GM12875 (cell line): ENCODE data around the gene ZNF335.

Experiments used
- H3K4me3 ChIP-seq: one replicate; pipeline ENCODE4 v1.5.1; 2011; ENCODE audit warnings: low read depth, low read length, control low read depth
- TF ChIP-seq, protein P1 (sequence below): IDR thresholded peaks from 2 replicates; pipeline ENCODE4 v1.5.1; 2011; ENCODE audit warnings: low read depth, mild to moderate bottlenecking, control low read depth, inconsistent platforms, low read length, moderate library complexity, borderline replicate concordance; ENCODE audit not compliant: insufficient read depth

ZNF335 gene

DNA sequence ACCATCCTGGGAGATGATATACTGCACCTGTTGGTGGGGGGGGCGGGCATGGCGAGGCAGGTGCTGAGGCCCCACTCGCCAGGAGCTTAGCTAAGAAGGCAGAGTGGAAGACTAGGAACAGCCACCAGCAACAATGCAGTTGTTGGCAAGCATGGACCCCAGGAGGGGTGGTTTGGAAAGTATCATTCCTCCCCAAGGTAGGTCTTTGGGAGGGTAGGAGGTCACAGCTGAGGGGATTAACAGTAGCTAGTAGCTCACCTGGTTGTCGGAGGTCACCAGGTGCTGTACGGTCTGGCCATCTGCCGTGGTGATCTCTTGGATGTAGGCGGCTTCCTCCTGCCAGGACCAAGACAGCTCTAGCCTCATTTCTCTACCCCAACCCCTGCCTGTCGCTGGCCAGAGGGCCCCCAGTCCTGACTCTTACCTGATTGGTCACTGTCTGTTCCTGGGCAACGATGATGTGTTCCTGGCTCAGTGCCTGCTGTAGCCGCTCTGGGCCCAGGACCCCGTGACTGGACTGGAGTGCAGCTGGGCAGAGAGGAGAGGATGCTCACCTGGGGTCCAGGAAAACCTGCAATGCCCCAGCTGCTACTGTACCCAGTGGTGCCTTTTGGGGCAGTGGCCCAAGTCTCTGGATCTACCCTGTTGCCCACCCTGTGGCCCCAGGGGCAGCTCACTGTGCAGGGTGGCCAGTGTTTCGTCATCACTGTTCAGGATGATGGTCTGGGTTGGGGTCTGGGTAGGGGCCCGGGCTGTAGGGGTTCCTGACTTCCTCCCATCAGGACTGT lies 22.3 kb downstream of the ZNF335 start:
- H3K4me3 ChIP-seq, result no peak overlapping the region
- TF ChIP-seq, protein P1, sequence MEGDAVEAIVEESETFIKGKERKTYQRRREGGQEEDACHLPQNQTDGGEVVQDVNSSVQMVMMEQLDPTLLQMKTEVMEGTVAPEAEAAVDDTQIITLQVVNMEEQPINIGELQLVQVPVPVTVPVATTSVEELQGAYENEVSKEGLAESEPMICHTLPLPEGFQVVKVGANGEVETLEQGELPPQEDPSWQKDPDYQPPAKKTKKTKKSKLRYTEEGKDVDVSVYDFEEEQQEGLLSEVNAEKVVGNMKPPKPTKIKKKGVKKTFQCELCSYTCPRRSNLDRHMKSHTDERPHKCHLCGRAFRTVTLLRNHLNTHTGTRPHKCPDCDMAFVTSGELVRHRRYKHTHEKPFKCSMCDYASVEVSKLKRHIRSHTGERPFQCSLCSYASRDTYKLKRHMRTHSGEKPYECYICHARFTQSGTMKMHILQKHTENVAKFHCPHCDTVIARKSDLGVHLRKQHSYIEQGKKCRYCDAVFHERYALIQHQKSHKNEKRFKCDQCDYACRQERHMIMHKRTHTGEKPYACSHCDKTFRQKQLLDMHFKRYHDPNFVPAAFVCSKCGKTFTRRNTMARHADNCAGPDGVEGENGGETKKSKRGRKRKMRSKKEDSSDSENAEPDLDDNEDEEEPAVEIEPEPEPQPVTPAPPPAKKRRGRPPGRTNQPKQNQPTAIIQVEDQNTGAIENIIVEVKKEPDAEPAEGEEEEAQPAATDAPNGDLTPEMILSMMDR, result no peak

DNA sequence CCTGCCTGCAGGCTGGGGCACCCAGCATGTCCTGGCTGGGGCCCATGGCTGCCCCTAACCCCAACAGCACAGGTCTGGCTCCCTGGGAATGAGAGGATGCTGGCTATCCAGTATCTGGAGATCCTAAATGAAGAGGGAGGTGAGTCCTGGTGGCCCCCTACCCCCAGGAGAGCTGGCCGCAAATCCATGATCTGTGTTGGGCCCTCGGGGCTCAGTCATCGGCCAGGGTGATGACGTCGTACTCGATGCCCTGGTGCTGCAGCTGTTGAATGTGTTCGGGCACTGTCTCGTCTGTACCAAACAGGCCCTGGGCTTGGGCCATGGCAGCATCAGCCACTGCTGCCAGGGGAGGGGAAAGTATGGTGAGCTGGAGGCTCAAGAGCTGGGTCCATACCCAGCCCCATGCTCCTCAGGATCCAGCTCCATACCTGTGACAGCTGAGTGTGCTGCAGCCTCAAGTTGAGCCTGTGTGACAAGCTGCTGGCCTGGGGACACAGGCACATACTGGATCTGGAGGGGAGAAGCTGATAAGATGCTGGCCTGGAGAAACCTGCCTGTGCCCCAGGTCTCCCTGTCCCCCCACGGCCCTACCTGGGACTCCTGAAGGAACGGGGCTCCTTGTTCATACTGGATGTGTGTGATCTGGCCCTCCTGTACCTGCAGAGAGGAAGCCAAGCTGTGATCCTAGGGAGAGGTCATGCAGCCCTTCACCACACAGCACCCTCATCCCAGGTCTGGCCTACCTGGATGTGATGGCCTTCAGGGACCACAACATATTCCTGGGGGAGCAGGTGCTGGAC lies 23.1 kb downstream of the ZNF335 start:
- TF ChIP-seq, protein P1, result no peak
- H3K4me3 ChIP-seq, result no peak overlapping the region

DNA sequence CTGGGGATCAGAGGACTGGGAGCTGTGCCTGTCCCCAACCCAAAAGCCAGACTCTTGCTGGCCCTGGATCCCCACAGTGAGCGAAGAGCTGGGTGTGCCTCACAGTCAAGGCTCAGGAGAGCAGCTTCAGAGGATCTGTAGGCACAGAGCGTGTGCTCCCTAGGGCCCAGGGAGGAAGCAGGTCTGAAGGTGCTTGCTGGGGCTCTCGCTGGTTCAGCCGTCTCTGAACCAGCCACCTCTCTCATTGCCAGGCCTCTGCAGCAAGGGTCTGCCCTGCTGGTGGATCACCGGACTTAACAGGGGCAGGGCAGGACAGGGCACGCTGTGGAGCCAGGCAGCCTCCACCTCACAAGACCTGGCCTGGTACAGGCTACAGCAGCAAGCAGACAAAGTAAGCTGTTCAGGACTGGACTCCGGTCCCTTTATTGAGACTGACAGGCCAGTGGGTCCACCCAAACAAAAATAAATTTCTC lies 23.7 kb downstream of the ZNF335 start:
- TF ChIP-seq, protein P1, result no peak
- H3K4me3 ChIP-seq, result no peak overlapping the region

DNA sequence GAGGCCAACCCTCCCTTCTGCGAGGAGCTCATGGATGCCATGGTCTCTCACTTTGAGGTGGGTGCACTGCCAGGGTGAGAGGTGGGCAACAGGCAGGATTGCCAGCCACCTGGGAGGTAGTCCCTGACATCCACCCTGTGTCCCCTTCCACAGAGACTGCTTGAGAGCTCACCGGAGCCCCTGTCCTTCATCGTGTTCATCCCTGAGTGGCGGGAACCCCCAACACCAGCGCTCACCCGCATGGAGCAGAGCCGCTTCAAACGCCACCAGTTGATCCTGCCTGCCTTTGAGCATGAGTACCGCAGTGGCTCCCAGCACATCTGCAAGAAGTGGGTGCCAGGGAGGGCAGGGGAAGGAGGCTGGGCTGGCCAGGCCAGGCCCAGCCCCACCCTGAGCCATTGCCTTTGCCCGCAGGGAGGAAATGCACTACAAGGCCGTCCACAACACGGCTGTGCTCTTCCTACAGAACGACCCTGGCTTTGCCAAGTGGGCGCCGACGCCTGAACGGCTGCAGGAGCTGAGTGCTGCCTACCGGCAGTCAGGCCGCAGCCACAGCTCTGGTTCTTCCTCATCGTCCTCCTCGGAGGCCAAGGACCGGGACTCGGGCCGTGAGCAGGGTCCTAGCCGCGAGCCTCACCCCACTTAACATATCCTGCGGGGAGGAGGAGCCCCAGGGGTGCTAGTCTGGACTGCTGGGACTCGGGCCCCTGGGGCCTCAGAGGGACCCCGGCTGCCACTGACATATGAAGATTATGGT lies 24.7 kb downstream of the ZNF335 start:
- TF ChIP-seq, protein P1, result no peak
- no peak overlapping the region for H3K4me3 ChIP-seq

DNA sequence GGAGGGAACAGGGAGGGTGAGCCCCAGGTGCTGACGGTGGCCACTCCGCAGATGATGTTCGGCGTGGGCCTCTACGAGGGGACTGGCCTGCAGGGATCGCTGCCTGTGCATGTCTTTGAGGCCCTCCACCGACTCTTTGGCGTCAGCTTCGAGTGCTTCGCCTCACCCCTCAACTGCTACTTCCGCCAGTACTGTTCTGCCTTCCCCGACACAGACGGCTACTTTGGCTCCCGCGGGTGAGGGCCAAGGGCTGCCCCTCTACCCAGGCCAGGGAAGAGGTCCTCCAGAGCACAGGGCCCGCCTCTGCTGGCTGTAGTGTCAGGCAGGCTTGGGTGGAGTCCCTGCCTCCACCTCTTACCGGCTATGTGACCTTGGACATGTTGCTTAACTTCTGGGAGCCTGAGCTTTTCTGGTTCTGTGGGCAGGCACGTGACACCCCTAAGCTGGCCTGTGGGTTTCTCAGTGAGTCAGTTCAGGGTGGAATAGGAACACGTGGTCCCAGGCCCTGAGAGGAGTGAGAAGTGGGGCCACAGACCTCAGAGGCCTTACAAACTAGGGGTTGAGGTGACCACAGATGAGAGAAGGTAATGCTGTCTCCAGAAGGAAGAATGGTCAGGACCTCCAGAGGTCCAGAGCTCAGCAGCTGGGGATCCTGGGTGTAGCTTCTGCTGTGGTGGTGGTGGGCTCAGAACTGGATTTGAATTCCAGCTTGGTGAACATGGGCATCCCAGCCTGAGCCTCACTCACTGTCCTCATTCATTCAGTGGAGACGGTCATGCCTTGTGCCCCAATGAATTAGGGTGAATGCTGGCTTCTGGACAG lies 25.6 kb downstream of the ZNF335 start:
- TF ChIP-seq, protein P1, result no peak
- no peak overlapping the region for H3K4me3 ChIP-seq

DNA sequence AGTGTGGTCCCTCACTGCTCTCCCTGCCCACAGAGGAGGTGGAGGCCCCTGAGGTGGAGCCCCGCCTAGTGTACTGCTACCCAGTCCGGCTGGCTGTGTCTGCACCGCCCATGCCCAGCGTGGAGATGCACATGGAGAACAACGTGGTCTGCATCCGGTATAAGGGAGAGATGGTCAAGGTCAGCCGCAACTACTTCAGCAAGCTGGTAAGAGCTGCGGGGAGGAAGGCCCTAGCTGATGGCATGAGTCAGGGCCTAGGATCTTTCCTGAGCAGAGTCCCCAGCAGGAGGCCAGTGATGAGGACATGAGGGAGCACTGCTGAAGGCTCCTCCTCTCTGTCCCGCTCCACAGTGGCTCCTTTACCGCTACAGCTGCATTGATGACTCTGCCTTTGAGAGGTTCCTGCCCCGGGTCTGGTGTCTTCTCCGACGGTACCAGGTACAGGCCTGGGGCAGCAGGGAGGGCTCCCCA lies 26.3 kb downstream of the ZNF335 start:
- no peak overlapping the region for H3K4me3 ChIP-seq
- TF ChIP-seq, protein P1, result no peak
